ENCODE data around the gene AP1M1.

Gene AP1M1

GRCh38 chr19:16222806-16223205, 25.1 kb downstream of the AP1M1 start:
- H3K9ac ChIP-seq (ENCODE audit: low read depth, low read length, poor library complexity), result no peak overlapping the region
- no peak overlapping the region for H2BK5ac ChIP-seq (ENCODE audit: low read length)
- no peak overlapping the region for H4K91ac ChIP-seq (ENCODE audit: low read depth, low read length, poor library complexity)
- H3K36me3 ChIP-seq (replicated peaks in 1 of 2; ENCODE audit: control insufficient read depth in 2 of 2, insufficient read depth in 2 of 2, low read length in 2 of 2), result peaks cover 27 to 83% of the 10 kb centered on the region in 2 donors
- H2BK120ac ChIP-seq (ENCODE audit: low read depth, low read length), result no peak overlapping the region
- no peak for DNase-seq (ENCODE audit: low spot score)
- no peaks in the 10 kb centered on the region for H3K4me1 ChIP-seq (ENCODE audit: control insufficient read depth in 2 of 2, insufficient read depth in 1 of 2, low read depth in 1 of 2, low read length in 2 of 2)
- no peak overlapping the region for H2AK5ac ChIP-seq (ENCODE audit: low read depth, low read length)
- H3K27me3 ChIP-seq (ENCODE audit: control insufficient read depth in 3 of 3, insufficient read depth in 3 of 3, low read depth in 1 of 3, low read length in 3 of 3), result no peaks in the 10 kb centered on the region
- no peak overlapping the region for H3K23ac ChIP-seq (ENCODE audit: low read depth, low read length, poor library complexity)
- H3K27ac ChIP-seq (replicated peaks; ENCODE audit: low read length), result no peak overlapping the region
- no peak overlapping the region for H3K4me3 ChIP-seq (ENCODE audit: low read length in 2 of 2)
- no peak overlapping the region for H3K4me2 ChIP-seq (ENCODE audit: insufficient read depth, low read length, poor library complexity, severe bottlenecking)
- no peak overlapping the region for H4K8ac ChIP-seq (ENCODE audit: low read depth, low read length)
- no peak overlapping the region for H2AFZ ChIP-seq (ENCODE audit: low read length)
- no CpG with 5 or more reads among the region's 3 CpGs for WGBS, 2 donors (ENCODE audit: extremely low coverage in 2 of 2, insufficient read length in 2 of 2, insufficient replicate concordance in 1 of 2)
- no peak overlapping the region for H3K18ac ChIP-seq (ENCODE audit: low read length)
- no peak overlapping the region for H3K4ac ChIP-seq (ENCODE audit: low read length)
- H2BK15ac ChIP-seq (ENCODE audit: low read length), result no peak overlapping the region
- peaks cover 10 to 32% of the 10 kb centered on the region in 2 donors for H3K9me3 ChIP-seq (replicated peaks in 1 of 2; ENCODE audit: control insufficient read depth in 2 of 2, insufficient read depth in 1 of 2, low read depth in 1 of 2, low read length in 2 of 2)
- no peak overlapping the region for H3K14ac ChIP-seq (ENCODE audit: low read length)
- peaks cover 10% of the 10 kb centered on the region for H3K79me1 ChIP-seq (ENCODE audit: low read depth, low read length)
- no peak overlapping the region for H2BK12ac ChIP-seq (ENCODE audit: low read length)

- Histone ChIP-seq H3K14ac (ENCODE audit: low read length) (no peak overlapping the region), H2AFZ (ENCODE audit: low read length) (no peak overlapping the region), H2BK15ac (ENCODE audit: low read length) (no peak overlapping the region), H3K9me3 (replicated peaks in 1 of 2; ENCODE audit: control insufficient read depth in 2 of 2, insufficient read depth in 1 of 2, low read depth in 1 of 2, low read length in 2 of 2) (peaks cover 7 to 31% of the 10 kb centered on the region in 2 donors), H2BK120ac (ENCODE audit: low read depth, low read length) (no peak overlapping the region), H3K36me3 (replicated peaks in 1 of 2; ENCODE audit: control insufficient read depth in 2 of 2, insufficient read depth in 2 of 2, low read length in 2 of 2) (peaks cover 35 to 85% of the 10 kb centered on the region in 2 donors), H3K4me3 (ENCODE audit: low read length in 2 of 2) (no peak overlapping the region), H3K18ac (ENCODE audit: low read length) (no peak overlapping the region), H3K9ac (ENCODE audit: low read depth, low read length, poor library complexity) (peak overlapping the region; percentile 44), H3K27me3 (ENCODE audit: control insufficient read depth in 3 of 3, insufficient read depth in 3 of 3, low read depth in 1 of 3, low read length in 3 of 3) (no peaks in the 10 kb centered on the region), H4K8ac (ENCODE audit: low read depth, low read length) (no peak overlapping the region), H3K79me1 (ENCODE audit: low read depth, low read length) (peaks cover 10% of the 10 kb centered on the region), H3K4me2 (ENCODE audit: insufficient read depth, low read length, poor library complexity, severe bottlenecking) (no peak overlapping the region), H3K23ac (ENCODE audit: low read depth, low read length, poor library complexity) (peak overlapping the region; percentile 35), H2AK5ac (ENCODE audit: low read depth, low read length) (no peak overlapping the region), H3K4me1 (ENCODE audit: control insufficient read depth in 2 of 2, insufficient read depth in 1 of 2, low read depth in 1 of 2, low read length in 2 of 2) (no peaks in the 10 kb centered on the region), H2BK12ac (ENCODE audit: low read length) (no peak overlapping the region), H3K4ac (ENCODE audit: low read length) (no peak overlapping the region), H4K91ac (ENCODE audit: low read depth, low read length, poor library complexity) (no peak overlapping the region), H2BK5ac (ENCODE audit: low read length) (peak overlapping the region; percentile 17), H3K27ac (replicated peaks; ENCODE audit: low read length) (no peak overlapping the region)
- no peak for DNase-seq (ENCODE audit: low spot score)
- no CpG with 5 or more reads among the region's 15 CpGs for WGBS, 2 donors (ENCODE audit: extremely low coverage in 2 of 2, insufficient read length in 2 of 2, insufficient replicate concordance in 1 of 2)
These were observed 26.0 kb downstream of the AP1M1 start for GRCh38 chr19:16223746-16224145.

GRCh38 chr19:16224293-16225045, 26.8 kb downstream of the AP1M1 start:
- H2BK15ac ChIP-seq (ENCODE audit: low read length), result no peak overlapping the region
- H3K36me3 ChIP-seq (replicated peaks in 1 of 2; ENCODE audit: control insufficient read depth in 2 of 2, insufficient read depth in 2 of 2, low read length in 2 of 2), result peaks cover 41 to 91% of the 10 kb centered on the region in 2 donors
- H3K79me1 ChIP-seq (ENCODE audit: low read depth, low read length), result peaks cover 10% of the 10 kb centered on the region
- H3K9me3 ChIP-seq (replicated peaks in 1 of 2; ENCODE audit: control insufficient read depth in 2 of 2, insufficient read depth in 1 of 2, low read depth in 1 of 2, low read length in 2 of 2), result peaks cover 7 to 25% of the 10 kb centered on the region in 2 donors
- no peak overlapping the region for H3K27ac ChIP-seq (replicated peaks; ENCODE audit: low read length)
- H3K4me1 ChIP-seq (ENCODE audit: control insufficient read depth in 2 of 2, insufficient read depth in 1 of 2, low read depth in 1 of 2, low read length in 2 of 2), result no peaks in the 10 kb centered on the region
- DNase-seq (ENCODE audit: low spot score), result no peak
- H4K8ac ChIP-seq (ENCODE audit: low read depth, low read length), result no peak overlapping the region
- no peak overlapping the region for H2BK120ac ChIP-seq (ENCODE audit: low read depth, low read length)
- H2BK5ac ChIP-seq (ENCODE audit: low read length), result peak overlapping the region; percentile 17
- H2AFZ ChIP-seq (ENCODE audit: low read length), result no peak overlapping the region
- H4K91ac ChIP-seq (ENCODE audit: low read depth, low read length, poor library complexity), result no peak overlapping the region
- no peak overlapping the region for H3K4me3 ChIP-seq (ENCODE audit: low read length in 2 of 2)
- no peak overlapping the region for H3K9ac ChIP-seq (ENCODE audit: low read depth, low read length, poor library complexity)
- H3K4me2 ChIP-seq (ENCODE audit: insufficient read depth, low read length, poor library complexity, severe bottlenecking), result no peak overlapping the region
- WGBS, 2 donors (ENCODE audit: extremely low coverage in 2 of 2, insufficient read length in 2 of 2, insufficient replicate concordance in 1 of 2), result no CpG with 5 or more reads among the region's 32 CpGs
- no peak overlapping the region for H3K4ac ChIP-seq (ENCODE audit: low read length)
- no peak overlapping the region for H3K18ac ChIP-seq (ENCODE audit: low read length)
- no peak overlapping the region for H2AK5ac ChIP-seq (ENCODE audit: low read depth, low read length)
- no peaks in the 10 kb centered on the region for H3K27me3 ChIP-seq (ENCODE audit: control insufficient read depth in 3 of 3, insufficient read depth in 3 of 3, low read depth in 1 of 3, low read length in 3 of 3)
- no peak overlapping the region for H2BK12ac ChIP-seq (ENCODE audit: low read length)
- H3K23ac ChIP-seq (ENCODE audit: low read depth, low read length, poor library complexity), result no peak overlapping the region
- peak overlapping the region; percentile 89 for H3K14ac ChIP-seq (ENCODE audit: low read length)

GRCh38 chr19:16225279-16226183, 27.8 kb downstream of the AP1M1 start:
- Histone ChIP-seq H3K18ac (ENCODE audit: low read length) (no peak overlapping the region), H3K14ac (ENCODE audit: low read length) (no peak overlapping the region), H3K27me3 (ENCODE audit: control insufficient read depth in 3 of 3, insufficient read depth in 3 of 3, low read depth in 1 of 3, low read length in 3 of 3) (no peaks in the 10 kb centered on the region), H3K79me1 (ENCODE audit: low read depth, low read length) (peaks cover 10% of the 10 kb centered on the region), H3K27ac (replicated peaks; ENCODE audit: low read length) (no peak overlapping the region), H2BK5ac (ENCODE audit: low read length) (no peak overlapping the region), H3K36me3 (replicated peaks in 1 of 2; ENCODE audit: control insufficient read depth in 2 of 2, insufficient read depth in 2 of 2, low read length in 2 of 2) (peaks cover 45 to 91% of the 10 kb centered on the region in 2 donors), H2AK5ac (ENCODE audit: low read depth, low read length) (no peak overlapping the region), H4K8ac (ENCODE audit: low read depth, low read length) (peak overlapping the region; percentile 43), H2AFZ (ENCODE audit: low read length) (no peak overlapping the region), H3K4me2 (ENCODE audit: insufficient read depth, low read length, poor library complexity, severe bottlenecking) (no peak overlapping the region), H2BK15ac (ENCODE audit: low read length) (no peak overlapping the region), H3K23ac (ENCODE audit: low read depth, low read length, poor library complexity) (no peak overlapping the region), H3K9ac (ENCODE audit: low read depth, low read length, poor library complexity) (no peak overlapping the region), H3K4ac (ENCODE audit: low read length) (no peak overlapping the region), H3K4me1 (ENCODE audit: control insufficient read depth in 2 of 2, insufficient read depth in 1 of 2, low read depth in 1 of 2, low read length in 2 of 2) (no peaks in the 10 kb centered on the region), H2BK12ac (ENCODE audit: low read length) (no peak overlapping the region), H3K4me3 (ENCODE audit: low read length in 2 of 2) (no peak overlapping the region), H4K91ac (ENCODE audit: low read depth, low read length, poor library complexity) (no peak overlapping the region), H2BK120ac (ENCODE audit: low read depth, low read length) (no peak overlapping the region), H3K9me3 (replicated peaks in 1 of 2; ENCODE audit: control insufficient read depth in 2 of 2, insufficient read depth in 1 of 2, low read depth in 1 of 2, low read length in 2 of 2) (peaks cover 4 to 15% of the 10 kb centered on the region in 2 donors)
- WGBS, 2 donors (ENCODE audit: extremely low coverage in 2 of 2, insufficient read length in 2 of 2, insufficient replicate concordance in 1 of 2), result no CpG with 5 or more reads among the region's 21 CpGs
- no peak for DNase-seq (ENCODE audit: low spot score)

Data from neuronal stem cell (in vitro differentiated cells).